Measurements from ENCODE around the gene CCDC9B.

CCDC9B gene

GRCh38 chr15:40292246-40292645 is 48.5 kb downstream of the CCDC9B start:
- H3K4me3 ChIP-seq (replicated peaks; ENCODE audit: low read depth, low read length): no peak overlapping the region
- DNase-seq (ENCODE audit: low read depth): no peak
- no peak for TF ChIP-seq CTCF (IDR thresholded peaks at IDR 0.05; ENCODE audit: low read length, missing control alignments)

- peak; percentile 53 for DNase-seq (ENCODE audit: low read depth)
- peak overlapping the region; percentile 27 for H3K4me3 ChIP-seq (replicated peaks; ENCODE audit: low read depth, low read length)
- no peak for TF ChIP-seq CTCF (IDR thresholded peaks at IDR 0.05; ENCODE audit: low read length, missing control alignments)
Measured at GRCh38 chr15:40290918-40291574, 49.7 kb downstream of the CCDC9B start.

- no peak overlapping the region for H3K4me3 ChIP-seq (replicated peaks; ENCODE audit: low read depth, low read length)
- no peak for TF ChIP-seq CTCF (IDR thresholded peaks at IDR 0.05; ENCODE audit: low read length, missing control alignments)
- no peak for DNase-seq (ENCODE audit: low read depth)
Measured at GRCh38 chr15:40290545-40290917, 50.2 kb downstream of the CCDC9B start.

GRCh38 chr15:40289140-40289775 is 51.5 kb downstream of the CCDC9B start:
- no peak overlapping the region for H3K4me3 ChIP-seq (replicated peaks; ENCODE audit: low read depth, low read length)
- no peak for TF ChIP-seq CTCF (IDR thresholded peaks at IDR 0.05; ENCODE audit: low read length, missing control alignments)
- DNase-seq (ENCODE audit: low read depth): no peak

GRCh38 chr15:40287968-40288367 is 52.8 kb downstream of the CCDC9B start:
- TF ChIP-seq CTCF (IDR thresholded peaks at IDR 0.05; ENCODE audit: low read length, missing control alignments): no peak
- no peak for DNase-seq (ENCODE audit: low read depth)
- H3K4me3 ChIP-seq (replicated peaks; ENCODE audit: low read depth, low read length): no peak overlapping the region

GRCh38 chr15:40287505-40287904 is 53.2 kb downstream of the CCDC9B start:
- no peak overlapping the region for H3K4me3 ChIP-seq (replicated peaks; ENCODE audit: low read depth, low read length)
- TF ChIP-seq CTCF (IDR thresholded peaks at IDR 0.05; ENCODE audit: low read length, missing control alignments): no peak
- no peak for DNase-seq (ENCODE audit: low read depth)

GRCh38 chr15:40286794-40287193 is 53.9 kb downstream of the CCDC9B start:
- no peak overlapping the region for H3K4me3 ChIP-seq (replicated peaks; ENCODE audit: low read depth, low read length)
- no peak for TF ChIP-seq CTCF (IDR thresholded peaks at IDR 0.05; ENCODE audit: low read length, missing control alignments)
- DNase-seq (ENCODE audit: low read depth): no peak
